HepG2 (cell line): Measurements from ENCODE around the gene ATP9A. TPM values are rescaled to one million over a fixed set of nuclear protein-coding genes. Genes with fewer than 3 reads are reported as not detected.

Experiments used
- ATF7 ChIP-seq, 2 experiments: fragments of 450-650 bp in 1 of 2; sonication (generic) in 1 of 2; formaldehyde crosslinking in 1 of 2; IDR thresholded peaks; 2 replicates each; pipeline versions ENCODE4 v1.4.0 to v1.6.1; 2016 to 2020; ENCODE audit warnings: antibody characterized with exemption in 1 of 2, mild to moderate bottlenecking in 1 of 2, missing genetic modification reagents in 1 of 2
- HNRNPH1 ChIP-seq: fragments of 200-400 bp; formaldehyde crosslinking; optimal IDR thresholded peaks from 2 replicates; pipeline ENCODE3; 2017; ENCODE audit warnings: mild to moderate bottlenecking, low read depth, low read length
- YY1 ChIP-seq: IDR thresholded peaks from 2 replicates; pipeline ENCODE4 v1.6.1; 2011; ENCODE audit warnings: low read length, low read depth, moderate library complexity, mild to moderate bottlenecking; ENCODE audit not compliant: insufficient read depth, insufficient replicate concordance
- ZBTB38 ChIP-seq: sonication (generic); formaldehyde crosslinking; IDR thresholded peaks from 2 replicates; pipeline ENCODE4 v1.5.1; 2020; ENCODE audit warnings: mild to moderate bottlenecking, missing genetic modification reagents
- polyA plus RNA-seq, 8 experiments: library from polyadenylated mRNA; depleted of rRNA in 3 of 8; stranded (reverse) in 7 of 8; unstranded in 1 of 8; fragments of >200 nt; fragmentation: Illumina TruSeq in 4 of 8; extraction: Trizol in 4 of 8; gene quantifications; 2 replicates each; pipeline versions ENCODE4 v1.2.1 to v1.2.3, GENCODE V29; 2011 to 2016; ENCODE audit warnings: low read depth in 4 of 8, missing spikeins in 1 of 8, mixed read lengths in 1 of 8; ENCODE audit not compliant: insufficient read depth in 1 of 8
- total RNA-seq, 5 experiments: library from RNA; depleted of rRNA; stranded (reverse); fragments of >200 nt; fragmentation: Illumina TruSeq; extraction: Trizol; gene quantifications; 2 replicates each; pipeline ENCODE4 v1.2.3, GENCODE V29; 2016; ENCODE audit warnings: low read depth in 1 of 5
- TF ChIP-seq, protein P1 (sequence below): IDR thresholded peaks from 2 replicates; pipeline ENCODE4 v1.6.1; 2018; ENCODE audit warnings: missing genetic modification reagents
- TF ChIP-seq, protein P2 (sequence below): sonication (generic); formaldehyde crosslinking; IDR thresholded peaks from 2 replicates; pipeline ENCODE4 v1.5.0; 2020; ENCODE audit warnings: mild to moderate bottlenecking, missing genetic modification reagents
- TF ChIP-seq, protein P3 (sequence below): sonication (generic); formaldehyde crosslinking; IDR thresholded peaks from 2 replicates; pipeline ENCODE4 v1.4.0; 2020; ENCODE audit warnings: missing genetic modification reagents

ATP9A gene
- total and polyA plus RNA-seq, 2 of the 13 experiments (the other 11 are each of a cell fraction or from before 2014, with no cell fraction given) = 11.8 to 18.5 TPM

DNA sequence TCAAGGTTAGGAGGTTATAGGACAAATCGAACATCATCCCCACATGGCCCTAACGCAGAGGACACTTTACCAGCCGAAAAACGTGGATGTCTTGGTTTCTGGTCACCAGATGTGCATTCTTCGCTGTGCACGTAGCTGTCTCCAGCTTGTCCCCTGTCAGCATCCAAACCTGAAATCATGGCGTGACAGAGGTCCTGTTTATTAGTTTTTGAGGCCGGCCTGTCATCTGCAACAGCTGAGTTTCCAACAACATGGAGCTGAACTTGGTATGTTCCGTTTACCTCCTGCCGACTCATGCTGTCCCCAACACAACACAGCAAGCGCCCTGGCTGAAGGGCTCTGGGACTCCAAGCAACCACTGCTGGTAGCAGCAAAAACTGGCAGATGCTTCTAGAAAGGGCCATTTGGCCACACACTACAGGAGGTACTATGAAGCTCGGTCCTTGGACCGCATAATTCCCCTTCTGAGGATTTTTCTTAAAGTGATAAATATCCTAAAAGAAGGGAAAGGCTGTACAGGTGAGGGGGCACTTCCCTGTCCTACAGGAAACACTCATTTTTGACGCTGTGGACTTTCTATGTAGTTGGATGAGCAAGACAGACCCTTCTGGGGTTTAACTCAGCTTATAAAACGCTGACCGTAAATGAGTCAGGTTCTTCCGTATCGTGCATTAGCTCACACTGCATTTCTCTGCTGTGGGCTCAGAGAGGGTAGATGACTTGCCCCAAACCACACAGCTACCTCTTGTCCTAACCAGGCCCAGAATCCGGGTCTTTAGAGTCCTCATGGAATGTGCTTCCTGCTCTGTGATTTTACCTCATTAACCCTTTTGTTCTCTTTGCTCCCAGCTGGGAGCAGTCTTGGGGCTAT, 146.0 kb downstream of the ATP9A start (continued):
- TF ChIP-seq, protein P1, sequence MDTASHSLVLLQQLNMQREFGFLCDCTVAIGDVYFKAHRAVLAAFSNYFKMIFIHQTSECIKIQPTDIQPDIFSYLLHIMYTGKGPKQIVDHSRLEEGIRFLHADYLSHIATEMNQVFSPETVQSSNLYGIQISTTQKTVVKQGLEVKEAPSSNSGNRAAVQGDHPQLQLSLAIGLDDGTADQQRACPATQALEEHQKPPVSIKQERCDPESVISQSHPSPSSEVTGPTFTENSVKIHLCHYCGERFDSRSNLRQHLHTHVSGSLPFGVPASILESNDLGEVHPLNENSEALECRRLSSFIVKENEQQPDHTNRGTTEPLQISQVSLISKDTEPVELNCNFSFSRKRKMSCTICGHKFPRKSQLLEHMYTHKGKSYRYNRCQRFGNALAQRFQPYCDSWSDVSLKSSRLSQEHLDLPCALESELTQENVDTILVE (CRISPR knock-in tag) = no peak
- TF ChIP-seq ZBTB38 = no peak
- TF ChIP-seq, protein P2, sequence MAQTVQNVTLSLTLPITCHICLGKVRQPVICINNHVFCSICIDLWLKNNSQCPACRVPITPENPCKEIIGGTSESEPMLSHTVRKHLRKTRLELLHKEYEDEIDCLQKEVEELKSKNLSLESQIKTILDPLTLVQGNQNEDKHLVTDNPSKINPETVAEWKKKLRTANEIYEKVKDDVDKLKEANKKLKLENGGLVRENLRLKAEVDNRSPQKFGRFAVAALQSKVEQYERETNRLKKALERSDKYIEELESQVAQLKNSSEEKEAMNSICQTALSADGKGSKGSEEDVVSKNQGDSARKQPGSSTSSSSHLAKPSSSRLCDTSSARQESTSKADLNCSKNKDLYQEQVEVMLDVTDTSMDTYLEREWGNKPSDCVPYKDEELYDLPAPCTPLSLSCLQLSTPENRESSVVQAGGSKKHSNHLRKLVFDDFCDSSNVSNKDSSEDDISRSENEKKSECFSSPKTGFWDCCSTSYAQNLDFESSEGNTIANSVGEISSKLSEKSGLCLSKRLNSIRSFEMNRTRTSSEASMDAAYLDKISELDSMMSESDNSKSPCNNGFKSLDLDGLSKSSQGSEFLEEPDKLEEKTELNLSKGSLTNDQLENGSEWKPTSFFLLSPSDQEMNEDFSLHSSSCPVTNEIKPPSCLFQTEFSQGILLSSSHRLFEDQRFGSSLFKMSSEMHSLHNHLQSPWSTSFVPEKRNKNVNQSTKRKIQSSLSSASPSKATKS (CRISPR knock-in tag) = no peak
- no peak for TF ChIP-seq YY1
- TF ChIP-seq, protein P3, sequence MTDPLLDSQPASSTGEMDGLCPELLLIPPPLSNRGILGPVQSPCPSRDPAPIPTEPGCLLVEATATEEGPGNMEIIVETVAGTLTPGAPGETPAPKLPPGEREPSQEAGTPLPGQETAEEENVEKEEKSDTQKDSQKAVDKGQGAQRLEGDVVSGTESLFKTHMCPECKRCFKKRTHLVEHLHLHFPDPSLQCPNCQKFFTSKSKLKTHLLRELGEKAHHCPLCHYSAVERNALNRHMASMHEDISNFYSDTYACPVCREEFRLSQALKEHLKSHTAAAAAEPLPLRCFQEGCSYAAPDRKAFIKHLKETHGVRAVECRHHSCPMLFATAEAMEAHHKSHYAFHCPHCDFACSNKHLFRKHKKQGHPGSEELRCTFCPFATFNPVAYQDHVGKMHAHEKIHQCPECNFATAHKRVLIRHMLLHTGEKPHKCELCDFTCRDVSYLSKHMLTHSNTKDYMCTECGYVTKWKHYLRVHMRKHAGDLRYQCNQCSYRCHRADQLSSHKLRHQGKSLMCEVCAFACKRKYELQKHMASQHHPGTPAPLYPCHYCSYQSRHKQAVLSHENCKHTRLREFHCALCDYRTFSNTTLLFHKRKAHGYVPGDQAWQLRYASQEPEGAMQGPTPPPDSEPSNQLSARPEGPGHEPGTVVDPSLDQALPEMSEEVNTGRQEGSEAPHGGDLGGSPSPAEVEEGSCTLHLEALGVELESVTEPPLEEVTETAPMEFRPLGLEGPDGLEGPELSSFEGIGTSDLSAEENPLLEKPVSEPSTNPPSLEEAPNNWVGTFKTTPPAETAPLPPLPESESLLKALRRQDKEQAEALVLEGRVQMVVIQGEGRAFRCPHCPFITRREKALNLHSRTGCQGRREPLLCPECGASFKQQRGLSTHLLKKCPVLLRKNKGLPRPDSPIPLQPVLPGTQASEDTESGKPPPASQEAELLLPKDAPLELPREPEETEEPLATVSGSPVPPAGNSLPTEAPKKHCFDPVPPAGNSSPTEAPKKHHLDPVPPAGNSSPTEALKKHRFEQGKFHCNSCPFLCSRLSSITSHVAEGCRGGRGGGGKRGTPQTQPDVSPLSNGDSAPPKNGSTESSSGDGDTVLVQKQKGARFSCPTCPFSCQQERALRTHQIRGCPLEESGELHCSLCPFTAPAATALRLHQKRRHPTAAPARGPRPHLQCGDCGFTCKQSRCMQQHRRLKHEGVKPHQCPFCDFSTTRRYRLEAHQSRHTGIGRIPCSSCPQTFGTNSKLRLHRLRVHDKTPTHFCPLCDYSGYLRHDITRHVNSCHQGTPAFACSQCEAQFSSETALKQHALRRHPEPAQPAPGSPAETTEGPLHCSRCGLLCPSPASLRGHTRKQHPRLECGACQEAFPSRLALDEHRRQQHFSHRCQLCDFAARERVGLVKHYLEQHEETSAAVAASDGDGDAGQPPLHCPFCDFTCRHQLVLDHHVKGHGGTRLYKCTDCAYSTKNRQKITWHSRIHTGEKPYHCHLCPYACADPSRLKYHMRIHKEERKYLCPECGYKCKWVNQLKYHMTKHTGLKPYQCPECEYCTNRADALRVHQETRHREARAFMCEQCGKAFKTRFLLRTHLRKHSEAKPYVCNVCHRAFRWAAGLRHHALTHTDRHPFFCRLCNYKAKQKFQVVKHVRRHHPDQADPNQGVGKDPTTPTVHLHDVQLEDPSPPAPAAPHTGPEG (CRISPR knock-in tag) = no peak
- TF ChIP-seq ATF7 (IDR thresholded peaks at IDR 0.05) = no peak
- TF ChIP-seq ATF7 (CRISPR knock-in tag; IDR thresholded peaks at IDR 0.05) = no peak
- no peak for TF ChIP-seq HNRNPH1
